ENCODE data around the gene SMCO2. TPM values are rescaled to one million over a fixed set of nuclear protein-coding genes. Genes with fewer than 3 reads are reported as not detected.

Gene SMCO2
- total RNA-seq, 1 experiment from 2014 or later: 0.20 TPM

DNA sequence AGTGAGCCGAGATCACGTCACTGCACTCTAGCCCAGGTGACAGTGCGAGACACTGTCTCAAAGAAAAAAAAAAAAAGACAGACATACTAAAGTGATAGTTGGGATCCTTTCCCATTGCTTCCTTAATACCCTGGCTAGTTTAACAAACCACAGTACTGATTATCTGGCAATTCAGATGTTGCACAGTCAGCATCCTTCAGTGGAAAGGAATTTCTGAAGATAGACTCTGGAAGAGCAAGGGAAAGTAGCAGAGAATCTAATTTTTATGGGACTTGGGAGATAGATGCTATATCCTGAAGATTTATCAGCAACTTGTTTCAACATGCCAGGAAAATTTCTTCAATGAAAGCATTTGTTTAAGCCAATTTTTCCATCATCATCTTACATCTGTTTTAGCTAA is 71.0 kb downstream of the SMCO2 start:
- H3K27me3 ChIP-seq (ENCODE audit: insufficient read depth, low read length): no peaks in the 10 kb centered on the region
- no peak overlapping the region for H3K23ac ChIP-seq (ENCODE audit: insufficient read length, low read depth, low read length)
- H4K5ac ChIP-seq (ENCODE audit: insufficient read length, low read depth, low read length): no peak overlapping the region
- no peak overlapping the region for H4K91ac ChIP-seq (ENCODE audit: insufficient read length, low read depth, low read length)
- no peak overlapping the region for H4K8ac ChIP-seq (replicated peaks; ENCODE audit: insufficient read length, low read depth, low read length)
- TF ChIP-seq, protein P1, sequence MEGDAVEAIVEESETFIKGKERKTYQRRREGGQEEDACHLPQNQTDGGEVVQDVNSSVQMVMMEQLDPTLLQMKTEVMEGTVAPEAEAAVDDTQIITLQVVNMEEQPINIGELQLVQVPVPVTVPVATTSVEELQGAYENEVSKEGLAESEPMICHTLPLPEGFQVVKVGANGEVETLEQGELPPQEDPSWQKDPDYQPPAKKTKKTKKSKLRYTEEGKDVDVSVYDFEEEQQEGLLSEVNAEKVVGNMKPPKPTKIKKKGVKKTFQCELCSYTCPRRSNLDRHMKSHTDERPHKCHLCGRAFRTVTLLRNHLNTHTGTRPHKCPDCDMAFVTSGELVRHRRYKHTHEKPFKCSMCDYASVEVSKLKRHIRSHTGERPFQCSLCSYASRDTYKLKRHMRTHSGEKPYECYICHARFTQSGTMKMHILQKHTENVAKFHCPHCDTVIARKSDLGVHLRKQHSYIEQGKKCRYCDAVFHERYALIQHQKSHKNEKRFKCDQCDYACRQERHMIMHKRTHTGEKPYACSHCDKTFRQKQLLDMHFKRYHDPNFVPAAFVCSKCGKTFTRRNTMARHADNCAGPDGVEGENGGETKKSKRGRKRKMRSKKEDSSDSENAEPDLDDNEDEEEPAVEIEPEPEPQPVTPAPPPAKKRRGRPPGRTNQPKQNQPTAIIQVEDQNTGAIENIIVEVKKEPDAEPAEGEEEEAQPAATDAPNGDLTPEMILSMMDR (conservative IDR thresholded peaks at IDR 0.05): no peak
- H3K18ac ChIP-seq (ENCODE audit: insufficient read length, low read depth, low read length): no peak overlapping the region
- no peak overlapping the region for H2BK15ac ChIP-seq (ENCODE audit: low read depth, low read length)
- no peak overlapping the region for H3K4me2 ChIP-seq (ENCODE audit: insufficient read depth, insufficient read length, low read length)
- no peak overlapping the region for H2BK12ac ChIP-seq (ENCODE audit: insufficient read length, low read depth, low read length)
- no peak overlapping the region for H2AK5ac ChIP-seq (ENCODE audit: insufficient read length, low read length)
- H3K9me3 Mint-ChIP-seq: no peaks in the 10 kb centered on the region
- H2AFZ ChIP-seq (ENCODE audit: low read length): no peak overlapping the region
- no peak overlapping the region for H3K56ac ChIP-seq (ENCODE audit: insufficient read length, low read depth, low read length)
- no peak overlapping the region for H3K27ac ChIP-seq (ENCODE audit: insufficient read length, low read depth, low read length)
- no peak overlapping the region for H2BK120ac ChIP-seq (ENCODE audit: low read depth, low read length, poor library complexity, severe bottlenecking)
- H3T11ph ChIP-seq (ENCODE audit: low read length): no peak overlapping the region
- H3K9me3 ChIP-seq (ENCODE audit: control insufficient read depth, low read depth, low read length): no peaks in the 10 kb centered on the region
- H3K79me2 ChIP-seq (ENCODE audit: insufficient read depth, low read length): 0 out of 2 replicates have a peak, but pooled peaks cover 2% of the 10 kb centered on the region
- no peak overlapping the region for H2BK20ac ChIP-seq (ENCODE audit: low read depth, low read length, poor library complexity, severe bottlenecking)
- peaks cover 16 to 22% of the 10 kb centered on the region in 2 experiments for H3K4me1 Mint-ChIP-seq
- H3K27ac Mint-ChIP-seq: no peak overlapping the region
- no peak for DNase-seq
- H3K9ac ChIP-seq (ENCODE audit: extremely low read depth, insufficient read length, low read length): no peak overlapping the region
- H3K79me1 ChIP-seq (ENCODE audit: insufficient read depth, low read depth, low read length, poor library complexity, severe bottlenecking): no peaks in the 10 kb centered on the region
- H4K20me1 ChIP-seq (ENCODE audit: control insufficient read depth, insufficient read depth, insufficient read length): no peaks in the 10 kb centered on the region
- no CpG with 5 or more reads among the region's 3 CpGs for WGBS (ENCODE audit: extremely low coverage, insufficient read length, low lambda C conversion rate)
- H3K4me1 ChIP-seq (ENCODE audit: insufficient read depth, low read length): peaks cover 12% of the 10 kb centered on the region; the same call in 1 of the 2 replicates
- no peak overlapping the region for H3K4me3 Mint-ChIP-seq
- H3K27me3 Mint-ChIP-seq (ENCODE audit: low read depth): peaks cover 13% of the 10 kb centered on the region
- H3K4ac ChIP-seq (ENCODE audit: low read depth, low read length): no peak overlapping the region
- no peak overlapping the region for H3K14ac ChIP-seq (ENCODE audit: insufficient read depth, low read length)
- H3K23me2 ChIP-seq (ENCODE audit: insufficient read length, low read depth, low read length, poor library complexity, severe bottlenecking): no peaks in the 10 kb centered on the region
- H2BK5ac ChIP-seq (ENCODE audit: insufficient read length, low read length): no peak overlapping the region
- peaks cover 0 to under 1% (median 0%) of the 10 kb centered on the region in 3 experiments; a peak in 1 of 7 replicates for H3K36me3 Mint-ChIP-seq (ENCODE audit: insufficient read depth in 1 of 3, low read depth in 3 of 3)
